ENCODE measurements around the gene KRTAP12-2. TPM values are rescaled to one million over a fixed set of nuclear protein-coding genes. Genes with fewer than 3 reads are reported as not detected.
"Not testable (repeated sequence)": the region's sequence is repeated elsewhere in the genome, so short reads cannot be mapped to it uniquely, and the experiment has no call there.

Gene KRTAP12-2
- total and polyA plus RNA-seq, 5 donors: not detected

- no peaks in the 10 kb centered on the region for H3K4me1 ChIP-seq (ENCODE audit: control insufficient read depth, insufficient read depth, low read length)
- intact Hi-C loops (cut with DNase I): no loop called here
- no peak overlapping the region for H3K4me3 ChIP-seq (ENCODE audit: low read length)
- ATAC-seq (no peak), DNase-seq (no peak)
- H3K27me3 ChIP-seq (ENCODE audit: control insufficient read depth, insufficient read depth): no peaks in the 10 kb centered on the region
- H3K27ac ChIP-seq (ENCODE audit: low read length): no peak overlapping the region
- WGBS: 86% methylated on average over 14 of the region's 14 CpGs
- no peaks in the 10 kb centered on the region for H3K9me3 ChIP-seq (ENCODE audit: control insufficient read depth, low read length)
These were observed 34.3 kb upstream of the KRTAP12-2 start for GRCh38 chr21:44701023-44701400.

- no peak for DNase-seq
These were observed 33.6 kb upstream of the KRTAP12-2 start for GRCh38 chr21:44700101-44701022.

DNA sequence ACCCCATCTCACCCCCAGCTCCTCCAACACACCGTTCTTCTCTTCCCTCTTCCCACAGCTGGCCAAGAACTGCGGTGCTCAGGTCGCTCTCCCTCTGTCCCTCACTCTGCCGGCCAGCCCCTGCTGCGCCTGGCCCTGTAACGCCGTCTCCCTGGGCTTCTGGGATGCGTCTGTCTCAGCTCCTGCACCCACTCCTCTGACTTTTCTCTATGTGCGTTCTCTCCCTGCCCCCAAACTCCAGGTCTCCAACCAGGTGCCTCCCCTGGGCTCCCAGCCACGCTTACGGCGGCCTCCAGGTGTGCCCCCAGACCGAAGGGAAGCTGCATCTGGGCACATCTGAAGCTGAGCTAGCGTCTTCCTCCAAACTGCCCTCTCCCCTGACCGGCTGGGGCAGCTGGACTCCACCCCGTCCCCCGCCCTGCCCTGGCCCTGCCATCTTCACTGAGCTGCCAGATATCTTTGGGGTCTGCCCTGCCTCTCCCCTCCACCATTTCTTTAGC is 32.8 kb upstream of the KRTAP12-2 start:
- ATAC-seq (no peak), DNase-seq (no peak)
- Histone ChIP-seq H3K4me3 (ENCODE audit: low read length) (no peak overlapping the region), H3K4me1 (ENCODE audit: control insufficient read depth, insufficient read depth, low read length) (no peaks in the 10 kb centered on the region), H3K9me3 (ENCODE audit: control insufficient read depth, low read length) (no peaks in the 10 kb centered on the region), H3K27ac (ENCODE audit: low read length) (no peak overlapping the region), H3K27me3 (ENCODE audit: control insufficient read depth, insufficient read depth) (no peaks in the 10 kb centered on the region)
- 40% methylated on average over 17 of the region's 17 CpGs for WGBS
- intact Hi-C loops (cut with DNase I): no loop called here

More at GRCh38 chr21:44700101-44701022, 33.6 kb upstream of the KRTAP12-2 start:
- WGBS: 53% methylated on average over 21 of the region's 21 CpGs
- intact Hi-C loops (cut with DNase I): no loop called here
- Histone ChIP-seq H3K27ac (ENCODE audit: low read length) (no peak overlapping the region), H3K4me1 (ENCODE audit: control insufficient read depth, insufficient read depth, low read length) (no peaks in the 10 kb centered on the region), H3K9me3 (ENCODE audit: control insufficient read depth, low read length) (no peaks in the 10 kb centered on the region), H3K4me3 (ENCODE audit: low read length) (no peak overlapping the region), H3K27me3 (ENCODE audit: control insufficient read depth, insufficient read depth) (no peaks in the 10 kb centered on the region)
- ATAC-seq: no peak

DNA sequence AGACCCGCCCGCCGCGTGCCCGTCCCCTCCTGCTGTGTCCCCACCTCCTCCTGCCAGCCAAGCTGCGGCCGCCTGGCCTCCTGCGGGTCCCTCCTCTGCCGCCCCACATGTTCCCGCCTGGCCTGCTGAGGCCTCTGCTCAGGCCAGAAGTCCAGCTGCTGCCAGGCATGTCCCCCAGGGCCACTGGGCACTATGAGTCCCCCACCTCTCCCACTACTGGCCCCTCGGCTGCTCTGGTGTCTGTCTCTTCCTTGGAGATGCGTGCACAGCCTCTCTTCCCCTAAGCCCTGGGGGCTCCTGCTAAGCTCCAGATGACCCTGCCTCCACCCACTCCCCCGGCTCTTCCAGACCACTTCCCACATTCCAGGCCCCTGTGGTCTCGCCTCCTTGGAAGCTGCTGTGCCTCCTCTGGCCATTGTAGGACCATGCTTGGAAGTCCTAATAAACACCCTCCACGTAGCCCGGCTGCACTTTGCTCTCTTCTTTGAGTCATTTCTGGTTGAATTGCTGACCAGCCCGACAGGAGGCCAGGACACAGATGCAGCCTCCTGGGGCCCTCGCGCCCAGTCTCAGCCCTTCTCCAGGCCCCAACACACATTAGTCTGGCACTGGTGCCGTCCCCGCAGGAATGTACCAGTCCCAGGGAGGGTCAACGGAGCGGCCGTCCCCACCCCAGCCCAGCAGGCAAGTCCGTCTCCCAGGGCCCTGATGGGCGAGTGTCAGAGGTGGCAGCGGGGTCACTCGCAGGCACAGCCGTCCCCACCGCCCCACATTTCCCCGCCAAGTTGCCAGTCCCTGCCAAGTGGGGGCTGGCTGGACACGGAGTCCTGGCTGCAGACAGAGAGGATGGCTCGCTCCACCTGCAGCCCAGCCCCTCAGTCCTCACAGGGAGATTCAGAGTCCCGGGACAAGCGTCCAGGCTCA is 31.3 kb upstream of the KRTAP12-2 start:
- H3K4me1 ChIP-seq (ENCODE audit: control insufficient read depth, insufficient read depth, low read length): no peaks in the 10 kb centered on the region
- DNase-seq (no peak), ATAC-seq (no peak)
- no peaks in the 10 kb centered on the region for H3K9me3 ChIP-seq (ENCODE audit: control insufficient read depth, low read length)
- H3K27ac ChIP-seq (ENCODE audit: low read length): no peak overlapping the region
- intact Hi-C loops (cut with DNase I): no loop called here
- H3K27me3 ChIP-seq (ENCODE audit: control insufficient read depth, insufficient read depth): no peaks in the 10 kb centered on the region
- no peak overlapping the region for H3K4me3 ChIP-seq (ENCODE audit: low read length)
- 28% methylated on average over 35 of the region's 35 CpGs for WGBS

- H3K9me3 ChIP-seq (ENCODE audit: control insufficient read depth, low read length); H3K4me1 ChIP-seq (ENCODE audit: control insufficient read depth, insufficient read depth, low read length); H3K27me3 ChIP-seq (ENCODE audit: control insufficient read depth, insufficient read depth); DNase-seq; H3K4me3 ChIP-seq (ENCODE audit: low read length); ATAC-seq; H3K27ac ChIP-seq (ENCODE audit: low read length); intact Hi-C loops (cut with DNase I): not testable (repeated sequence)
- WGBS: 34% methylated on average over 21 of the region's 21 CpGs
These were observed 30.6 kb upstream of the KRTAP12-2 start, which contains the start of gene KRTAP10-12 for GRCh38 chr21:44697172-44697810. Gene KRTAP10-12, plus strand, starts transcription at chr21:44697172. Its CDS starts 30 bp downstream, at chr21:44697202.

GRCh38 chr21:44696572-44696971 is 29.8 kb upstream of the KRTAP12-2 start:
- Histone ChIP-seq H3K27ac (ENCODE audit: low read length) (no peak overlapping the region), H3K4me1 (ENCODE audit: control insufficient read depth, insufficient read depth, low read length) (no peaks in the 10 kb centered on the region), H3K27me3 (ENCODE audit: control insufficient read depth, insufficient read depth) (no peaks in the 10 kb centered on the region), H3K9me3 (ENCODE audit: control insufficient read depth, low read length) (no peaks in the 10 kb centered on the region), H3K4me3 (ENCODE audit: low read length) (no peak overlapping the region)
- intact Hi-C loops (cut with DNase I): no loop called here
- WGBS: 63% methylated on average over 10 of the region's 10 CpGs
- DNase-seq: no peak
- no peak for ATAC-seq

DNA sequence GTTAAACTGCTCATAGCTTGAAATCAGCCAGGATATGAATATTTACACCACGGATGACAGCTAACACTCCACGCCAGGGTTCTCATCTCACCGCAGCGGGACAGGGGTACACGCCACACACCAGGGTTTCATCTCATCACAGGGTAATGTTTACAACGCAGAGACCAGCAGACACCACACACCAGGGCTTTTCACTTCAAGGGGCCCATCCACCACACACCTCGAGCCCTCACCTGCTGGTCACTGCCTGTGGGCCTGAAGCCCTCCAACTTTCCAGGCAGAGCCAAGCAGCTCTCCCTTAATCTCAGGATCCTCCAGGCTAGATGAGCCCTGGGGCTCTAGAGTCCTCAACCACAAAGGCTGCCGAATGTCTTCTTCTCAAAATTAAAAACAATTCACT is 28.9 kb upstream of the KRTAP12-2 start:
- ATAC-seq (no peak), DNase-seq (no peak)
- Histone ChIP-seq H3K4me1 (ENCODE audit: control insufficient read depth, insufficient read depth, low read length) (no peaks in the 10 kb centered on the region), H3K27me3 (ENCODE audit: control insufficient read depth, insufficient read depth) (no peaks in the 10 kb centered on the region), H3K27ac (ENCODE audit: low read length) (no peak overlapping the region), H3K4me3 (ENCODE audit: low read length) (no peak overlapping the region), H3K9me3 (ENCODE audit: control insufficient read depth, low read length) (no peaks in the 10 kb centered on the region)
- intact Hi-C loops (cut with DNase I): no loop called here
- 72% methylated on average over 8 of the region's 8 CpGs for WGBS

- no peak for ATAC-seq
- Histone ChIP-seq H3K9me3 (ENCODE audit: control insufficient read depth, low read length) (no peaks in the 10 kb centered on the region), H3K27me3 (ENCODE audit: control insufficient read depth, insufficient read depth) (no peaks in the 10 kb centered on the region), H3K4me3 (ENCODE audit: low read length) (no peak overlapping the region), H3K27ac (ENCODE audit: low read length) (no peak overlapping the region), H3K4me1 (ENCODE audit: control insufficient read depth, insufficient read depth, low read length) (no peaks in the 10 kb centered on the region)
- WGBS: 61% methylated on average over 8 of the region's 8 CpGs
- no peak for DNase-seq
- intact Hi-C loops (cut with DNase I): no loop called here
These were observed 28.5 kb upstream of the KRTAP12-2 start for GRCh38 chr21:44695184-44695583.

GRCh38 chr21:44694776-44695175 is 28.0 kb upstream of the KRTAP12-2 start:
- DNase-seq (no peak), ATAC-seq (no peak)
- no peaks in the 10 kb centered on the region for H3K4me1 ChIP-seq (ENCODE audit: control insufficient read depth, insufficient read depth, low read length)
- H3K9me3 ChIP-seq (ENCODE audit: control insufficient read depth, low read length): no peaks in the 10 kb centered on the region
- 70% methylated on average over 11 of the region's 11 CpGs for WGBS
- no peak overlapping the region for H3K4me3 ChIP-seq (ENCODE audit: low read length)
- H3K27me3 ChIP-seq (ENCODE audit: control insufficient read depth, insufficient read depth): no peaks in the 10 kb centered on the region
- intact Hi-C loops (cut with DNase I): no loop called here
- H3K27ac ChIP-seq (ENCODE audit: low read length): no peak overlapping the region

GRCh38 chr21:44692798-44693512 is 26.2 kb upstream of the KRTAP12-2 start:
- WGBS: 48% methylated on average over 2 of the region's 2 CpGs

More at GRCh38 chr21:44692798-44693512, 26.2 kb upstream of the KRTAP12-2 start:
- DNase-seq (no peak), ATAC-seq (no peak)
- Histone ChIP-seq H3K27me3 (ENCODE audit: control insufficient read depth, insufficient read depth) (no peaks in the 10 kb centered on the region), H3K4me3 (ENCODE audit: low read length) (no peak overlapping the region), H3K27ac (ENCODE audit: low read length) (no peak overlapping the region), H3K4me1 (ENCODE audit: control insufficient read depth, insufficient read depth, low read length) (no peaks in the 10 kb centered on the region), H3K9me3 (ENCODE audit: control insufficient read depth, low read length) (no peaks in the 10 kb centered on the region)
- intact Hi-C loops (cut with DNase I): no loop called here

All from right cardiac atrium (tissue), 5 donors.